GM12874 (cell line): Measurements from ENCODE around the gene TAAR1.

Experiments used
- TF ChIP-seq, protein P1 (sequence below): IDR thresholded peaks from 2 replicates; pipeline ENCODE4 v1.5.1; 2011; ENCODE audit warnings: low read depth, mild to moderate bottlenecking, control low read depth, low read length, moderate library complexity; ENCODE audit not compliant: insufficient read depth

Gene TAAR1

DNA sequence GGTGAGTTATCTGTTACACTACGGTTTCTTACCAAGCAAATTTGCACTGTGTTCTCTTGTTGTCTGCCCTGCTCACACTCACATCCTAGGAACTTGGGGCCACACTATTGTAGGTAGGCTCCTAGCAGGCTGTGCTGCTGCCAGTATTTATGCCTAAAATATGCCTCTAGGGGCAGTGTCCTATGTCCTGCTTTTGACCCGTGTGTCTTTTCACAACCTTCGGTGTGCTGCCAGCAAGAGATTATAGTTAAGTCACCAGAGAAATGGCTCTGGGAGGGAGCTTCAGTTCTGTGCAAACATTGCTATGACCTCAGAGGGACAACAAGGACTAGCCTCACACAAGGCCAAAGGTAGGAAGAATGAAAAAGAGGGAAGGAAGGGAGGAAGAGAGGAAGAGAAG lies 60.5 kb downstream of the TAAR1 start:
- TF ChIP-seq, protein P1, sequence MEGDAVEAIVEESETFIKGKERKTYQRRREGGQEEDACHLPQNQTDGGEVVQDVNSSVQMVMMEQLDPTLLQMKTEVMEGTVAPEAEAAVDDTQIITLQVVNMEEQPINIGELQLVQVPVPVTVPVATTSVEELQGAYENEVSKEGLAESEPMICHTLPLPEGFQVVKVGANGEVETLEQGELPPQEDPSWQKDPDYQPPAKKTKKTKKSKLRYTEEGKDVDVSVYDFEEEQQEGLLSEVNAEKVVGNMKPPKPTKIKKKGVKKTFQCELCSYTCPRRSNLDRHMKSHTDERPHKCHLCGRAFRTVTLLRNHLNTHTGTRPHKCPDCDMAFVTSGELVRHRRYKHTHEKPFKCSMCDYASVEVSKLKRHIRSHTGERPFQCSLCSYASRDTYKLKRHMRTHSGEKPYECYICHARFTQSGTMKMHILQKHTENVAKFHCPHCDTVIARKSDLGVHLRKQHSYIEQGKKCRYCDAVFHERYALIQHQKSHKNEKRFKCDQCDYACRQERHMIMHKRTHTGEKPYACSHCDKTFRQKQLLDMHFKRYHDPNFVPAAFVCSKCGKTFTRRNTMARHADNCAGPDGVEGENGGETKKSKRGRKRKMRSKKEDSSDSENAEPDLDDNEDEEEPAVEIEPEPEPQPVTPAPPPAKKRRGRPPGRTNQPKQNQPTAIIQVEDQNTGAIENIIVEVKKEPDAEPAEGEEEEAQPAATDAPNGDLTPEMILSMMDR = peak; percentile 45; the same call in 1 of the 2 replicates

DNA sequence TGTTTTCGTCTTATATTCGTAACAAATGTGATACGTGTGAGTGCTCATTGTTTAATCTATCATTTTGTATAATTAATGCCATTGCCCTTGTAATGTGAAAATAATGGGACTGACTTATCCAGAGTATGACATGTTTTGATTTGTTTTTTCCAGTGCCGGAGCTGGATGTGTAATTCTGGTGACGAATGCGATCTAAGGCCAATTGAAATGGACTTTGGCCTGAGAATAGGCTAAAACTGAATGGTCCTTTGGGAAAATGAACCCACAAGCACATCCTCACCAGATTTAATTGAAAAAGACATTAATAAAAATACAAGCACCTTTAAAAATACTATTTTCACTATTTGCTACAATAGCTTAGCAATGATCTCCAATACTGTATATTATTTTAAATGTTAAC lies 62.8 kb downstream of the TAAR1 start:
- TF ChIP-seq, protein P1 = no peak
